RWPE2 (cell line): ENCODE results near the gene STRIP1.
"Not testable (repeated sequence)": the region's sequence is repeated elsewhere in the genome, so short reads cannot be mapped to it uniquely, and the experiment has no call there.

Experiments
- ATAC-seq: fragments of 200-7000 bp; cut with Tn5 transposase; 3 replicates; pipeline ENCODE4 v1.9.1; 2021; ENCODE audit warnings: low read depth
- DNase-seq: peaks from one replicate; pipeline ENCODE4 v3.0.0-alpha.2; 2020; ENCODE audit warnings: low spot score
- H3K27ac ChIP-seq: fragments of 450-650 bp; 2 replicates; pipeline ENCODE4 v1.5.1; 2017; ENCODE audit warnings: mild to moderate bottlenecking; ENCODE audit not compliant: poor library complexity, severe bottlenecking
- H3K27me3 ChIP-seq: fragments of 250-450 bp; sonication (Bioruptor Pico); 2 replicates; pipeline ENCODE4 v1.5.1; 2021; ENCODE audit warnings: mild to moderate bottlenecking, moderate library complexity; ENCODE audit not compliant: insufficient read depth, poor library complexity, severe bottlenecking
- H3K36me3 ChIP-seq: fragments of 250-450 bp; sonication (Bioruptor Pico); 2 replicates; pipeline ENCODE4 v1.5.1; 2020; ENCODE audit warnings: low read depth, mild to moderate bottlenecking, moderate library complexity
- H3K4me1 ChIP-seq: fragments of 250-450 bp; sonication (Bioruptor Pico); 2 replicates; pipeline ENCODE4 v1.5.1; 2021; ENCODE audit warnings: mild to moderate bottlenecking, moderate library complexity; ENCODE audit not compliant: insufficient read depth, poor library complexity, severe bottlenecking
- H3K4me3 ChIP-seq: fragments of 250-450 bp; sonication (Bioruptor Pico); 2 replicates; pipeline ENCODE4 v1.5.1; 2021; ENCODE audit warnings: mild to moderate bottlenecking, moderate library complexity; ENCODE audit not compliant: severe bottlenecking
- H3K9me3 ChIP-seq: fragments of 250-450 bp; sonication (Bioruptor Pico); 2 replicates; pipeline ENCODE4 v1.5.1; 2021; ENCODE audit warnings: mild to moderate bottlenecking, moderate library complexity; ENCODE audit not compliant: severe bottlenecking
- TF ChIP-seq, protein P1 (sequence below): fragments of 450-650 bp; IDR thresholded peaks from one replicate; pipeline ENCODE4 v1.5.1; 2017; ENCODE audit warnings: mild to moderate bottlenecking, moderate library complexity; ENCODE audit not compliant: poor library complexity, severe bottlenecking

STRIP1 gene

DNA sequence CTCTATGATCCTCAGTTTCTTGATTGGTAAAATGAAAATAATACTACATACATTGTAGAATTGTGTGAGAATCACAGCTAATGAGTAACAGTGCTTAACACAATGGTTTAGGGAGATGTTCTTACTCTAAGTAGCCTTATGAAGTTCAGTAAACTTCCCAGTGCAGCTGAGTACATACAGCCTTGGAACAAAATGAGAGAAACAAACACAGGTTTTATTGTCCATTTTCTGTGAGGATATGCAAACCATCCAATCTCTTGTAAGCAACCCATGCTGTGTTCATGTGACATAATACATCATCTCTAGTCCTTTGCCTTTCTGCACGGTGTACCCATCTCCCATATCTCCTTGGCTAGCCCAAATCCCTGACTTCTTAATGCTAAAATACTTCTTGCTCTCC, 14.7 kb upstream of the STRIP1 start:
- Histone ChIP-seq H3K27ac (no peak overlapping the region), H3K36me3 (peaks cover 79% of the 10 kb centered on the region), H3K4me3 (no peak overlapping the region), H3K9me3 (no peaks in the 10 kb centered on the region), H3K27me3 (no peaks in the 10 kb centered on the region), H3K4me1 (no peaks in the 10 kb centered on the region)
- TF ChIP-seq, protein P1, sequence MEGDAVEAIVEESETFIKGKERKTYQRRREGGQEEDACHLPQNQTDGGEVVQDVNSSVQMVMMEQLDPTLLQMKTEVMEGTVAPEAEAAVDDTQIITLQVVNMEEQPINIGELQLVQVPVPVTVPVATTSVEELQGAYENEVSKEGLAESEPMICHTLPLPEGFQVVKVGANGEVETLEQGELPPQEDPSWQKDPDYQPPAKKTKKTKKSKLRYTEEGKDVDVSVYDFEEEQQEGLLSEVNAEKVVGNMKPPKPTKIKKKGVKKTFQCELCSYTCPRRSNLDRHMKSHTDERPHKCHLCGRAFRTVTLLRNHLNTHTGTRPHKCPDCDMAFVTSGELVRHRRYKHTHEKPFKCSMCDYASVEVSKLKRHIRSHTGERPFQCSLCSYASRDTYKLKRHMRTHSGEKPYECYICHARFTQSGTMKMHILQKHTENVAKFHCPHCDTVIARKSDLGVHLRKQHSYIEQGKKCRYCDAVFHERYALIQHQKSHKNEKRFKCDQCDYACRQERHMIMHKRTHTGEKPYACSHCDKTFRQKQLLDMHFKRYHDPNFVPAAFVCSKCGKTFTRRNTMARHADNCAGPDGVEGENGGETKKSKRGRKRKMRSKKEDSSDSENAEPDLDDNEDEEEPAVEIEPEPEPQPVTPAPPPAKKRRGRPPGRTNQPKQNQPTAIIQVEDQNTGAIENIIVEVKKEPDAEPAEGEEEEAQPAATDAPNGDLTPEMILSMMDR: no peak
- ATAC-seq (no peak), DNase-seq (no peak)

- Histone ChIP-seq H3K4me3 (no peak overlapping the region), H3K9me3 (no peaks in the 10 kb centered on the region), H3K36me3 (peaks cover 64% of the 10 kb centered on the region), H3K4me1 (no peaks in the 10 kb centered on the region), H3K27ac (no peak overlapping the region), H3K27me3 (no peaks in the 10 kb centered on the region)
- TF ChIP-seq, protein P1: no peak
- ATAC-seq: no peak
- DNase-seq: no peak
Observed at GRCh38 chr1:110021285-110021684, 13.1 kb upstream of the STRIP1 start.

DNA sequence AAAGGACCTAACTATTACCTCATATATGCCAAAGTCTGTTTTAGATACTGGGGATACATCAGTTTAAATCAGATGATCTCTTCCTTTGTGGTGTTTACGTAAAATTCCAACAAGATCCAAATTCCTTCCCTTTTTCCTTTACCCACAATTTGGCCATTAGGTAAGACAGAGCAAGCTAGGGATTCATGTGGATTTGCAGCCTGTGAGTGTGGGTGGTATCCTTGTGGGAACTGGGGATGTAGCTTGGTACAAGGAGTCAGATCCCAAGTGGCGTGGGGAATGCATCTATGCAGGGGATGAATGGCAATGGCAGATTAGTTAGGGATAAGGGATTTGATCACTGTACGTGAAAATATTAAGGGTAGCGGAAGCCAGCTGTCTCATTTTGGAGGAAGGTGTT, 9.8 kb upstream of the STRIP1 start:
- no peak overlapping the region for H3K27ac ChIP-seq
- TF ChIP-seq, protein P1: no peak
- no peak for ATAC-seq
- H3K9me3 ChIP-seq: no peaks in the 10 kb centered on the region
- DNase-seq: no peak
- no peaks in the 10 kb centered on the region for H3K27me3 ChIP-seq
- no peak overlapping the region for H3K4me3 ChIP-seq
- peaks cover 31% of the 10 kb centered on the region for H3K36me3 ChIP-seq
- H3K4me1 ChIP-seq: no peaks in the 10 kb centered on the region

- H3K4me1 ChIP-seq, H3K36me3 ChIP-seq, H3K27ac ChIP-seq, H3K4me3 ChIP-seq, H3K9me3 ChIP-seq, ATAC-seq, DNase-seq, H3K27me3 ChIP-seq: not testable (repeated sequence)
Observed at GRCh38 chr1:110030687-110031086, 3.7 kb upstream of the STRIP1 start.

DNA sequence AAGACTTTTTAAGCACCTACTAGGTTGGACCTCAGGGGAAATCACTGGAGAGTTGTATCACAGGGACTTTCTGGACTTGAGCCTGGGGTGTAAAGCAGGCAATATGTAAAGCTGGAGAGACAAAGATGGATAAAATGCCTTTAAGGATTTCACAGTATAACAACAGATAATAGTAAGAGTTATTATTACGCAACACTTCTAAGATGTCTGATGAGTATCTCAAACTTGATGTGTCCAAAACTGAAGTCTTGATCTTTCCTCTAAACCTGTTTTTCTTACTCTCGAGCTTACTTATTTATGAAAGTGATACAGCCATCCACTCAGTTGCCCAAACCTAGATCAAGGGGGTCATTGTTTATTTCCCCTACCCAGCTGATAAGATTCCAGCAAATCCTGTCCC, 2.1 kb upstream of the STRIP1 start:
- H3K36me3 ChIP-seq: peaks cover 10% of the 10 kb centered on the region
- no peaks in the 10 kb centered on the region for H3K9me3 ChIP-seq
- no peak for ATAC-seq
- H3K27ac ChIP-seq: no peak overlapping the region
- no peak for DNase-seq
- TF ChIP-seq, protein P1: no peak
- no peak overlapping the region for H3K4me3 ChIP-seq
- no peaks in the 10 kb centered on the region for H3K27me3 ChIP-seq
- H3K4me1 ChIP-seq: peaks cover 9% of the 10 kb centered on the region
